GM18907 (cell line): ENCODE results near the gene DOHH.
A peak's percentile ranks its signal among the peaks of the same experiment; 100 is the strongest.

Experiments
- ATAC-seq: cut with Tn5 transposase; IDR thresholded peaks from one replicate; pipeline ENCODE4 v1.9.1; 2021; ENCODE audit warnings: mild to moderate bottlenecking, moderate library complexity; ENCODE audit not compliant: unreplicated experiment

The DOHH gene, protein sequence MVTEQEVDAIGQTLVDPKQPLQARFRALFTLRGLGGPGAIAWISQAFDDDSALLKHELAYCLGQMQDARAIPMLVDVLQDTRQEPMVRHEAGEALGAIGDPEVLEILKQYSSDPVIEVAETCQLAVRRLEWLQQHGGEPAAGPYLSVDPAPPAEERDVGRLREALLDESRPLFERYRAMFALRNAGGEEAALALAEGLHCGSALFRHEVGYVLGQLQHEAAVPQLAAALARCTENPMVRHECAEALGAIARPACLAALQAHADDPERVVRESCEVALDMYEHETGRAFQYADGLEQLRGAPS

DNA sequence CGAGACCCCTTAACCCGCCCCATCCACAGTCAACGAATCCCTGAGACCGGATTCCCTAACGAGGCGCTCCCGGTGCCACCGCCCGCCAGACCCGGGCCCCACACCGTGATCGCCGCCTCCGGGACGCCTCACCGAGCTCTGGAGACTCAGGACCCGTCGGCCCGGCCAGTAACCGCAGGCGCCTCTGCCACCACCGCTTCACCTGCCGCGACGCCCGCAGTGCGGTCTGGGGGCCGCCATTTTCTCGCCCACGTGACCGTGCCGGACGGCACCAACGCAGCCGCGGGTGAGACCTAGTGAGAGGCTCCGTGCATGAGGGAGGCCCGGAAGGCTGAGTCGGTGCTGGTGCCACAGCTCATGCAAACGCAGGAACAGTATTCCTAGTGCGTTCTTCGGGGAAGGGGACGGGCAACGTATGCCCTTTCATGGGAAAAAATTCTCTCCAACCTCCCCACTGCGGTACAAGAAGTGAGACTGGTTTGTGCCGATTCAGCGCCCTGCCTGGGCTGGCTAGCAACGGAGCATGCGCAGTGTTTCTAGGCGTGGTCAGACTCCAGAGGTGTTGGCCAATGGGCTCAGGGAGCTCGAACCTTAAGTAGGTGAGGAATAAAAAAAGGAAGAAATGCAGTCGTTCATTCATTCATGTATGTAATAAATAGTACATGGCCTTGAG is at the start of gene DOHH:
DOHH (minus strand) TSS at position 246 of the 673 bp plus-strand sequence. CDS start 3,860 bp downstream, outside the sequence.
- peak; percentile 77 for ATAC-seq

DNA sequence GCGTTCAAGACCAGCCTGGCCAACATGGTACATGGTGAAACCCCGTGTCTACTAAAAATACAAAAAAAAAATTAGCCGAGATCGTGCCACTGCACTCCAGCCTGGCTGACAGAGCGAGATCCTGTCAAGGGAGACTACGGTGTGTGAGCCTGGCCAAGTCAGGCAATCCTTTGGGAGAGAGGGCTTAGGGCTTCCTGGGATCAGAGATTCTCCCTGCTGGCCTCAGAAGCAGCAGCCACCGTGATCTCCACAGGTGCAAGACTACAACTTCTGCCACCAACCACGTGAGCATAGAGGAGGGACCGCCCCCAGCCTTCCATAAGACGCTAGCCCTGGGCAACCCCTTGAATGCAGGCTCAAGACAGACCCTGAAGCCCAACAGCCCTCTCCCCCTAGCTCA is 49.3 kb upstream of the DOHH start:
- no peak for ATAC-seq

DNA sequence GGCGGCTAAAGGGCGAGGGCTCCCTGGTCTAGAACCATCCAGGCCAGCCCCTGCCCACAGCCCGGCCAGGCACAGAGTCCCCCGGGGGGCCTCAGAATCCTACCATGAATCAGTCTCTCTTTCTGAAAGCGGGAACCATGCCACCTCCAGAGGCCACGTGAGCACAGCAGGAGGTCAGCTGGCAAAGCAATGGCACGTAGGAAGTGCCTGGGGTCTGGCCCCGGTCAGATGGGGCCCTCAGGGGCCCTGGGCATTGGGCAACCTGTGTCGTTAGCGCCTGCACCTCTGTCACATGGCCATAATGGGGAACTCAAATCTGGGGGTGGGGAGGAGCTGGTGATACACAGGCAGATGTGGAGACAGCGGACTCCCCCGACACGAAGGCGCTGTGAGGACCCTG is 48.1 kb upstream of the DOHH start:
- ATAC-seq: no peak

DNA sequence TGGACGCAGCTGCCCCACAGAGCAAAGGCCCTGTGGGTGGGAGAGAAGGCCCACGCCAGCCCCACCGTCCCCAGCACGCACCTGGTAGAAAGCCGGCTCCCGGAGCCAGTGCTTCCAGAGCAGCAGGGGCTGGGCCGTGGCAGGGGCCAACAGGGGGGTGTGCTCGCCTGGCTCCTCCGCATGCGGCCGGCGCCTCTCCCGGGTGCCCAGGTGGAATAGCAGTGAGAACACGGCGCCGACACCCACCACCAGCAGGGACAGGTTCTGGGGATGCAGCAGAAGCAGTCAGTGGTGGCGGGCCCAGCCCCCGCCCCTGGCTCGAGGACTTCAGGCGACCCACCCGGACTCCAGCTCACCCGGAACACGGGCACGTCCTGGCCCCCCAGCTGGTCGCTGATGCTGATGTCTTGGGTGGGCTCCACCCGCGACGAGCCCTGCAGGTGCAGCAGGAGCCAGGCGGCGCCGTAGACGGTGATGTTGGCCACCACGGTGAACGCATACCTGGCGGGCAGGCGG is 47.4 kb upstream of the DOHH start:
- ATAC-seq: no peak

DNA sequence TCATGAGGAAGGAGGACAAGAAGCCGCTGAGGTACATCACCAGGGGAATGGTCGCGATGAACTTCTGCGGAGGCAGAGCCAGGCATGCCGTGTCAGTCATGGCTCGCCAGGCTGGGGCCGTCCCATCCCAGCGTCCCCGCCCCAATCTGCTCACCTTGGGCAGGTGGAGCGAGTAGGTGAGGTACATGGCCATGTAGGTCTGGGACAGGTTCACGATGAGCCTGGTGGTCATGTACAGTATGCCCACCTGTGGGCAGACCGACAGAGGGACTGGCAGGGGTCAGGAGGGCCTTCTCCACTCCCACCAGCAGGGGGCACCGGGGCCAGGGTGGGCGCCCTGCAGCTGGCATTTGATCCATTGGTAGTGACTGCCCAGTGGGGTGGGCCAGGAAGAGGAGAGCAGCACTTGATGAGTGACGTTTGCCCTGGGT is 46.8 kb upstream of the DOHH start:
- no peak for ATAC-seq

DNA sequence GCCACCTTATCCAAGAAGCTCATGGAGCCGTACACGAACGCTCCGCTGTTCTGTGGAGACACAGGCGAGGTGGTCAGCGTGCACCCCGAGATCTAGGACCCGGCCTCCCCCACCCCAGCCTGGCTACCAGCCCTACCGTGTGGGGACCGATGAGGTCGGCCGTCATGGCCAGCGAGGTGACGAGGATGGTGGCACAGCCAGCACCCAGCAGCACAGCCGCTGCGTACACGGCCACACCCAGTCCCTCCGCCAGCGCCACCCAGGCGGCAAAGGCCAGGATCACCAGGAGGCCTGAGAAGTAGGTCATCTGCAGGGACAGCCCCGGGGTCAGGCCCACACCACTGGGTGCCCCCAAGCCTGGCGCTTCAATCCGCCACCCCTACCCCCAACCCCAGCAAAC is 45.6 kb upstream of the DOHH start:
- ATAC-seq: no peak

DNA sequence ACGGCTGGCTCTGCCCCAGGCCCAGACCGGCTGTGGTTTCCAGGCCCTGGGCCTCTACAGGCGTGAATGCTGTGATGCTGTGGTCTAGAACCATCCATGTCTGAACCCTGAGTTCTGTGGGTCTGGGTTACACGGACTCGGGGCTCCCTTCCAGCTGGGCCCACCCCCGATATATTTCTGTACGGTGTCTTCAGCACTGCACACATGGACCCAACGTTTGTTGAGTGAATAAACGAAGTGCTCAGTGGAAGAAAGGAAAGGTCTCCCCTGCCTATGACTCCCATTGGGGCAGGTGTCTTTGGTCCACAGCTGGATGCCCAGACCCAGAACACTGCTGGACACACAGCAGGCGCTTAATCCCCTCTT is 45.2 kb upstream of the DOHH start:
- ATAC-seq: no peak

DNA sequence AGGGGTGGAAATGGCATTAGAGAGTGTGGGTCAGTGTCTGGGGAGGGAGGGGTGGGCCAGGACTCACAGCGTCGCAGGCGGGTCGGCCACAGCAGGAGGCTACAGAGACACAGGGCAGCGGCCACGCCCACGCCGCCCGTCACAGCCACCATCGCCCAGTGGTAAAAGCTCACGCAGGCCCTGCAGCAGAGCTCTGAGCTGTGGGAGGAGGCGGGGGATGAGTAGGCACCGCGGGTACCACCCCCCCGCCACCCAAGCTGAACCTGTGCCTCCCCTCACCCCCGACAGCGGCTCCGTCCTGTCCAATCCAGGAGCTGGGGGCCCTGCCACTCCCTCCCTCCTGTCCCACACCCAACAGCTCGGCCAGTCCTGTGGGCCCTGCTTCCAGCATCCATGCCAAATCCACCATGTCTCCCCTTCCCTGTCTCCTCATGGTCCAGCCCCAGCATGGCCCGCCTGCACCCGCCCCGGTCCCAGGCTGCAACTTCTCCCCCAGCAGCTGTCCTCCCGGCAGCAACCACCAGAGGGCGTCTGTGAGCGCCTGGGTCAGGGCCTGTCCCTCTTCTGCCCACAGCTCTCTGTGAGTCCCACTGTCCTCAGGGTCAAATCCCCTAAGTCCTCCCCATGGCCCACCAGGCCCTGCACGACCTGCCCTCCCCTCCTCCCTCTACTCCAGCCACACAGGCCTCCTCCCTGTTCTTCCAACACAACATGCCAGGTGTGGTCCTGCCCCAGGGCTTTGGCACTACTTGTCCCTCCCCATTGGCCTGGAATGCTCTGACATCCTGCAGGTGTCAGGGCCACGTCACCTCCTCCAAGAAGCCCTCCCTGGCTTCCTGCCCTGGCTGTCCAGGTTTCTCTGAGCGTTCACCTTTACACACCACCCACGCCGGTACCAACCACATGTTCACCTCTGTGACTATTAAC is 44.5 kb upstream of the DOHH start:
- ATAC-seq: no peak

DNA sequence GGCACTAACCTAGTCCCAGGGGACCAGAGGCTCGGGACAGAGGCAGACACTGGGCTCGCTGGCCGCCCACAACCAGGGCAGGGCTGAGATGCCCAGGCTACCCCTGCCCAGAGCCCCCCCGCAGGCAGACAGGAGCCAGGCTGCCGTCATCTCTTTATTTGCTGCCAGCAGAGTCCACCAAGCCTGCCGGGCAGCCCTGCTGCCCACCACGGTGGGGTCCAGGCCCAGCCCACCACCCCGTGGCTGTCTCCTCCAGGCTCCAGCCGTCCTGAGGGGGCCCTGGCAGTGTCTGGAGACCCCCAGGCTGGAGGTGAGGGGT is 43.5 kb upstream of the DOHH start:
- no peak for ATAC-seq

DNA sequence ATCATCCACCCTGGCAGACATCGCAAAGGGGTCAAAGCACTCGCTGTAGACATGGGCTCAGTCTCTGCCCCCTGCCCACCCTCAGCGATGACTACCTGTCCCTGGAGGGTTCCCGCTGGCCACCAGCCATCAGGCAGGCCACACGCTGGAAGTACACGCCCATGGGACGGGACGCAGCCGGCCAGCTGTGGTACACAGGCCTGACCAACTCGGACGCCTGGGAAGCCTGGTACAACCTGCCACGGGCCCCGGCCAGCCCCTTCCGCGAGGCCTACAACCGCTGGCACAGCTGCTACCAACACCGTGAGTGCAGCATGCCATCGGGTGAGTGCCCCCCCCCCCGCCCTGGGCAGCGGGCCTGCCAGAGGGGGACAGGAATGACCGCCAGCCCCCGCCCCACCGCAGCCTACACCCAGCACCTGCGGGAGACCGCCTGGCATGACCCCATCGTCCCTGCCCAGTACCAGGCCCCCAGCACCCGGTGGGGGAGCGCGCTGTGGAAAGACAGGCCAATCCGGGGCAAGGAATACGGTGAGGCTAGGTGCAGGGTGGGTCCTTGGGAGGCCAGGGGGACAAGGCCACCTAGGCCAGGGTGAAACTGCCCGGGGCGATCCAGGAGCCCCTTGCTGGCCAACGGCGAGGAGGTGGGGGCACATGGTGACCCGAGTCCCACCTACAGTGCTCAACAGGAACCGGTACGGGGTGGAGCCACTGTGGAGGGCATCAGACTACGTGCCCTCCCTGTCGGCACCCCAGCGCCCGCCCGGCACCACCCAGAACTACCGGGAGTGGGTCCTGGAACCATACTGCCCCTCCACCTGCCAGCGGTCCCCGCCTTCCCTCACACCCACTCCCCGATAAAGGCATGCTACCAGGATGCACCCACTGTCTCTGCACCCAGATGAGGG is 42.9 kb upstream of the DOHH start:
- ATAC-seq: no peak

DNA sequence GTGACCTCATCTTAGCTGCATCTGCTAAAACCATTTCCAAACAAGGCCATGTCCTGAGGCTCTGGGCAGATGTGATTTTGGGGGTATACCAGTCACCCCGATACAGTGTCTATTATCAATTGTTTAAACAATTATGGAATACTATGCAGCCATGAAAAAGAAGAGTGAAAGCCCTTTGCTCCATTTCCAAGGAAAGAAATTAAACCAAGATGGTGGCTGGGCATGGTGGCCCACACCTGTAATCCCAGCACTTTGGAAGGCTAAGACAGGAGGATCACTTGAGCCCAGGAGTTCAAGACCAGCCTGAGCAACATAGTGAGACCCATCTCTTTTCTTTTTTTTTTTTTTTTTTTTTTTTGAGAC is 39.3 kb upstream of the DOHH start:
- ATAC-seq: no peak

DNA sequence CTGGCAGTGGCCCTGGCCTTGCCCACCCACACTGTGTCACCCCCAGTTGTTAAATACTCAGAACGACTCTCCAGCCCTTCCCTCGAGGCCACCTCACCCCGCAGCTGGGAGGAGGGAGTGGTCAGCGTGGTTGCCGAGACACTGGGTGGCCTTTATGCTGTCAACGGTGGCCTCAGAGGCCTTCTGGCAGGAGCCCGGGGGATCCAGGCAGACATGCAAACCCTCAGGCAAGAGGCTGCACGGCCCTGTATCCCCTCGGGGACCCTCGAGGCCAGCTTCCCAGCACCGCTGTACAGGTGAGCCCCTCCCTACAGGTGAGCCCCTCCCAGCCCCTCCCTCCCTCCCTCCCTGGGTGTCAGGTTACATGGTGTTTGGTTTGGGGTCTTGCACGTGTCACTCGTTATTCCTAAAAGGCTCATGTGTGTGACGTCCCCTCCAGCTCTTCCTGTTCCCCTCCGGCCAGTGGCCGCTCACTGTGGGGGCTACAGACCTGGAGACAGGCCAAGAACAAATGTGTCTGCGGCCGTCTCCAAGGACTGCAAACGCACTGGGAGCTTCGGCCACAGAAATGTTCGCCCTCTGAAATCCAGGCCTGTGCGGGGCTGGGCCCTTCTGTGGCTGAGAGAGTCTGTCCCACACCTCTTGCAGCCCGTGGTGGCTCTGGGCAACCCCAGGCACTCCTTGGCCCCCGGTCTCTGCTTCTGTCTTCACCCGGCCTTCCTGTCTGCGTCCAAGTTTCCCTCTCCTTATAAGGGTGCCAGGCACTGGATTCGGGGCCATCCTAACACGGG is 38.7 kb upstream of the DOHH start, which contains the start of gene TEKTIP1:
TEKTIP1 (plus strand) TSS at position 210 of the 791 bp plus-strand sequence; CDS start at position 214, 4 bp downstream.
- ATAC-seq: no peak

DNA sequence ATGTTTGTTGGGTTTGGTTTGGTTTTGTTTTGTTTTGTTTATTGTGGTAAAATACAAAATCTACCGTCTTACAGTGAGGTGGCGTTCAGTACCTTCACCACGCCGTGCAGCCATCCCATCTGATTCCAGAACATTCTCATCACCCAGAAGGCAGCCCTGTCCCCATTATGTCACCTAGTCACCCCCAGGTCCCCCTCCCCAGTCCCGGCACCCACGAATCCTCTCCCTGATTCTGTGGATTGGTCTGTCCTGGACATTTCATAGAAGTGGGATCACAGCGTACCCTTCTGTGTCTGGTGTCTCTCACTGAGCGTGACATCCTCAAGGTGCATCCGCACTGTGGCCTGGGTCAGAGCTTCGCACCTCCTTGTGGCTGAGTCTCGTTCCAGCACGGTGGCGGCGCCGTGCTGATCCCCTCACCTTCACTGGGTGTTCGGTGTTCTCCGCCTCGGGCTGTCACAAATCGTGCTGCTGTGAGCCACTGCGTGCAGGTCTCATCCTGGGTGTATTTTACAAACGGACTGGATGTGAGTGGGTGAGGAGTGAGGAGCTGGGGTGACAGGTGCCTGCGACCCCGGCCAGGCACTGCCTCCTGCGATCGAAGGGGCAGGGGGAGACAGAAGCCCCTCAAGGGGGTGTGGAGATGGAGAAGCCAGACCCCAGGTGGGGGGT is 37.9 kb upstream of the DOHH start:
- no peak for ATAC-seq

DNA sequence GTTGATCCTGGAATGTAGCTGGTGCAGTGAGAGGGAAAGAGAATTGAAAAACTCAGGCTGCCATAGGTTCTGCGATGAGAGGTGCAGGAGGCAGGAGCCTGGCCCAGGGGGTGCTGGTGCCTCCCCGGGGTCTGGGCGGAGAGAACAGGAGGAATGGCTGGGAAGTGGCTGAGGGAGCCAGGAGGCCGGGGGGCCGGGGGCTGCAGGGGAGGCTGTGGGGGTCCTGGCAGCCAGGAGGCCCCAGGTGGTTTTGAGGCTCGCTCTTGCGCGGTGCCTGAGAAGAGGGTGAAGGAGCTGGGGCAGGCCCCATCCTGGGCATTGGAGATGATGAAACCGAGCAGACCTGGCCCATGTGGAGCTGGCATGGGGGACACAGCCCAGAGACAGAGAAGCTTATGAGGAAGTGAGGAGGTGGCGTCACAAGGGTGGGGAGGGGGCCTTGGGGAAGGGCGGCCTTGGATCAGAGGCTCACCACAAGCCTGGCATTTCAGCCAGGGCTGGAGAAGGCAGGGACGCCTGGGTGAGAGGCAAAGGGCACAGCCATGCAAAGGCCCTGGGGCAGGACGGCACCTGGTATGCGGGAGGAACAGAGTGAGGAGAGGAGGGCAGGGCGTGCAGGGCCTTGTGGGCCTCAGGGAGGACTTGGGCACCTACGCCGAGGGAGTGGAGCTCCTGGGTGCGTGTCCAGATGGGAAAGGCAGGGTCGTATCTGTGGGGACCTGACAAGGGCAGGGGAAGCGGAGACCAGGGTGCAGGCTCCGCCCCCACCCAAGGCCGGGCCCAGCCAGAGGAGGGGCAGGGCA is 37.2 kb upstream of the DOHH start:
- no peak for ATAC-seq

DNA sequence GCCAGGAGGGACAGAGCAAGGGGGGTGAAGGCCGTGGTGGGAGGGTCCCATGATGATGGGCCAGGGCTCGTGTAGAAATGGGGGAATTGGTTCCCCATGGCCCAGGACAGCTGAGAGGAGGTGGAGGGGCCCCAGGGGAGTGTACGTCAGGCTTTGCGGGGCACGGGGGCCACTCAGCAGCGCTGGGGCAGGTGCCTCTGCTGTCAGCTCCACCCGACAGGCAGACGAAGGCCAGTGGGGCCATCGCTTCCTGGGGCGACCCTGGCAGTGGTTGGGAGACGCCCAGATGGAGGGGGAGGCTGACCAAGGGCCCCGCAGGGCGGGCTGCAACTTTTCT is 36.6 kb upstream of the DOHH start:
- no peak for ATAC-seq

DNA sequence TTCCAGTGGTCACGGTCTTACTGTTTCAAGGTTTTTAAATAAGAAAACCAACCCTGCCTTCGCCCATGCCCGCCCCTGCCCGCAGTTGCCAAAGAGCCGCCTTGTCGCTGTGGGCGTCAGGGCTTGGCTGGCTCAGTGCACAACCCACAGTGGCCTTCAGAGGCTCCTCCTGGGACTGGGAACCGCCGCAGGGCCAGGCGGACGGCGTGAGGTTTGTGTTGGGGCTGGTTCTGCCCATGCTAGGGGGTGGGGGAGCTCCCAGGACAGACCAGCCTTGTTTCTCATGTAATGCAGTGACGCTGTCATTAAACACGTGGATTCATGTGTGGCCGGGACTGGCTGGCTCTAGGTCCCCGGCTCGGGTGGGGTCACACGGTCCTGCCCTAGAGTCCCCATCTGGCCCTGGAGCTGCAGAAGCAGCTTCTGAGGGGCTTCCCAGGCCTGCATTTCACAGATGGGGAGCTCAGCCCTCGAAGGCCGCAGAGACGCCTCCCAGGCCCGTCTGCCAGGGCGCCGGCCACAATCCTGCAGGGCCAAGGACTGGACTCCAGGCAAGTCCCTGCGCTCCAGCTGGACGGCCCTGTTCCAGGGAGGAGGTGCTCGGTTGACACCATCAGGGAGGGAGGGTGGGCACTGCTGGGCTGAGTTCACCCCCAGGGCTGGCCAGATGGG is 36.1 kb upstream of the DOHH start:
- no peak for ATAC-seq

DNA sequence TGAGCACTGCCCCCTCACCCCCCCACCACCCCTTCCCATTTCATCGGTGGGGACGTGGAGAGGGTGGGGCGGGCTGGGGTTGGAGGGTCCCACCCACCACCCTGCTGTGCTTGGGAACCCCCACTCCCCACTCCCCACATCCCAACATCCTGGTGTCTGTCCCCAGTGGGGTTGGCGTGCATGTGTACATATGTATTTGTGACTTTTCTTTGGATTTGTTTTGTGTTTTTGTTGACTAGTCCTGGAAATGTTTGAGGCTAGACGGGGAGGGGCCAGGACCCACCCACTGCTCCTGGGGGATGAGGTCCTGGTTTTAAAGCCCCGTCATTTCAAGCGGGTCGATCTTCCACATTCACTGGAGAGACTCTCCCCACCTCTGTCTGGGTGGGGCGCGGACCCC is 35.5 kb upstream of the DOHH start:
- ATAC-seq: no peak

DNA sequence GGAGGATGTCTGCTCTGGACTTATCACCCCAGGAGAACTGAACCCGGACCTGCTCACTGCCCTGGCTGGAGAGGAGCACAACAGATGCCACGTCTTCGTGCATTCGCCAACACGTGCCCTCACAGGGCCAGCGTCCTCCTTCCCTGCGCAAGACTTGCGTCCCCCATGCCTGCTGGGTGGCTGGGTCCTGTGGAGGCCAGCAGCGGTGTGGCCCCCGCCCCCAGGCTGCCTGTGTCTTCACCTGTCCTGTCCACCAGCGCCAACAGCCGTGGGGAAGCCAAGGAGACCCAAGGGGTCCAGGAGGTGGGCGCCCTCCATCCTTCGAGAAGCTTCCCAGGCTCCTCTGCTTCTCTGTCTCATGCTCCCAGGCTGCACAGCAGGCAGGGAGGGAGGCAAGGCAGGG is 35.1 kb upstream of the DOHH start:
- no peak for ATAC-seq
